ENCODE measurements around the gene PCSK5.

DNA sequence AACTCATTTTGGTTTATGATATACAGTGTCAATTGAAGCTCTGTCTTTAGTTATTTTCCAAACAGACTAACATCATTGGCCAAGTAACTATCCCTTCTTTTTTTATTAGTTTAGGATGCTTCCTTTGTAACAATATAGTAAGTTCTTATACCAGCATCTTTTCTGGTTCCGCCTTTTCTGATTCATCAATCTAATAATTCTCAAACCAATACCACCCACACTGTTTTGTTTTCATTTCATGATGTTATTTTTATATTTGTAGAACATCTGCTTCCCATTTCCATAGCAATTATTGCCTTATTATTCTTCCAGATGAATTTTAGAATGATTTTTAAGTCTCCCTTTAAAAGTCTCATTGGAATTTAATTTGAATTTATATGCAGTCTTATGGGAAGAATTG lies 285.7 kb downstream of the PCSK5 start:
- no peak for TF ChIP-seq ZNF274 (IDR thresholded peaks at IDR 0.05; ENCODE audit: low read depth, low read length)
- TF ChIP-seq SUZ12 (IDR thresholded peaks at IDR 0.05; ENCODE audit: extremely low read depth, insufficient read depth, insufficient read length), result no peak
- TF ChIP-seq YY1 (IDR thresholded peaks at IDR 0.05; ENCODE audit: insufficient read depth, insufficient read length), result no peak
